ENCODE measurements around the gene GLYR1.
A peak's percentile ranks its signal among the peaks of the same experiment; 100 is the strongest.
"Not testable (repeated sequence)": the region's sequence is repeated elsewhere in the genome, so short reads cannot be mapped to it uniquely, and the experiment has no call there.

GLYR1 gene

DNA sequence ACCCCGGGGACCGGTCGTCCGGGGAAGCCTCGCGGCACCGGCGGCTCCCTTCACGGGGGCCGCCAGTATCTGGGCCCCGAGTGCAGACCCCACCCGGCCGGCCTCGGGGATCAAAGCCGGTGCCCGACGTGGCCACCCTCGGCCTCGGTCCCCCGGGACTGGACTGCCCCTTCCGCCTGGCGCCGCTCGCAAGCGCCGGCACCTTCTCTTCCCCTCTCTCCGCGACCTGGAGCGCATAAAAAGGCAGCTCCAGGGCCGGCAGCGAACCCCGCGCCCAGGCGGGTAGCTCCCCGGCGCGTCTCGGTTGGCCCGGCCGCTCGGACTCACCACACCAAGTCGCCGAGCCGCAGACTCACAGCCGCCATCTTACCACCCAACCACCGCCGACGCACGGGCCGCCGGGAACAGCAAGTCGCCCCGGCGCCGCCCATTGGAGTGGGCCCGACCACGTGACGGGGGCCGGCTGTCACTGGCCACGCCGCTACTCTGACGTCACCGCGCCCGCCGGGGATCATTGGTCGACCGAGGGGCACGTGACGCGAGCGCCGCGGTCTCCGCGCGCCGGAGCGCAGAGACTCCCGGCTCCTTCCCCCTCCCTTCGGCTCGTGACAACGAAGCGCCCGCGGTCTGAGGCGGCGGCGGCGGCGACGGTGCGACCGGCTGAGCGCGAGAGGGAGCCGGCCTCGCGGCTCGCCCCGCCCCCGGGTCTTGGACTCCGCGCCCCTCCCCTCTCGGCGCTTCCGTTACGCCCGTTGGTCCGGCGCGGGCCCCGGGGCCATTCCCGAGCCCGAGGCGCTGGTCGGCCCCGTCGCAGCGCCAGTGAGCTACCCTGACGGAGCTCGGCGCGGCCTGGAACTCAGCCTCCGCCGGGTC lies at the start of gene GLYR1, which contains the start of gene UBN1:
GLYR1 (minus strand) TSS at position 388 of the 873 bp plus-strand sequence; CDS start at position 365, 23 bp downstream.
UBN1 (plus strand) TSS at position 581 of the 873 bp plus-strand sequence. CDS start 5,437 bp downstream, outside the sequence.
- DNase-seq (ENCODE audit: insufficient read length, low spot score) (peak; percentile 81), FAIRE-seq (no peak)
- no peak for TF ChIP-seq CTCF (IDR thresholded peaks at IDR 0.05; ENCODE audit: insufficient read depth, missing control alignments)

DNA sequence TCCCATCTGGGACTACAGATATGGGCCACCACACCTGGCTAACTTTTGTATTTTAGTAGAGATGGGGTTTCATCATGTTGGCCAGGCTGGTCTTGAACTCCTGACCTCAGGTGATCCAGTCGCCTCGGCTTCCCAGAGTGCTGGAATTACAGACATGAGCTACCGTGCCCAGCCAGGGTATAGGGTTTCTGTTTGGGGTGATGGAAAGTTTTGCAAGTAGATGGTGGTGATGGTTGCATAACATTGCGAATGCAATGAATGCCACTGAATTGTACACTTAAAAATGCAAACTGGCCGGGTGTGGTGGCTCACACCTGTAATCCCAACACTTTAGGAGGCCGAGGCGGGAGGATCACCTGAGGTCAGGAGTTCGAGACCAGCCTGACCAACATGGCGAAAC lies 49.7 kb upstream of the GLYR1 start:
- DNase-seq (ENCODE audit: insufficient read length, low spot score); FAIRE-seq: not testable (repeated sequence)

GRCh38 chr16:4895366-4895765 lies 48.3 kb upstream of the GLYR1 start:
- no peak for TF ChIP-seq CTCF (IDR thresholded peaks at IDR 0.05; ENCODE audit: insufficient read depth, missing control alignments)
- DNase-seq (ENCODE audit: insufficient read length, low spot score) = no peak
- FAIRE-seq = no peak

- DNase-seq (ENCODE audit: insufficient read length, low spot score) = no peak
- TF ChIP-seq CTCF (IDR thresholded peaks at IDR 0.05; ENCODE audit: insufficient read depth, missing control alignments) = no peak
- FAIRE-seq = no peak
These were observed 47.4 kb upstream of the GLYR1 start for GRCh38 chr16:4894276-4895150.

- TF ChIP-seq CTCF (IDR thresholded peaks at IDR 0.05; ENCODE audit: insufficient read depth, missing control alignments) = no peak
- FAIRE-seq = no peak
- no peak for DNase-seq (ENCODE audit: insufficient read length, low spot score)
These were observed 46.2 kb upstream of the GLYR1 start for GRCh38 chr16:4893103-4893862.

DNA sequence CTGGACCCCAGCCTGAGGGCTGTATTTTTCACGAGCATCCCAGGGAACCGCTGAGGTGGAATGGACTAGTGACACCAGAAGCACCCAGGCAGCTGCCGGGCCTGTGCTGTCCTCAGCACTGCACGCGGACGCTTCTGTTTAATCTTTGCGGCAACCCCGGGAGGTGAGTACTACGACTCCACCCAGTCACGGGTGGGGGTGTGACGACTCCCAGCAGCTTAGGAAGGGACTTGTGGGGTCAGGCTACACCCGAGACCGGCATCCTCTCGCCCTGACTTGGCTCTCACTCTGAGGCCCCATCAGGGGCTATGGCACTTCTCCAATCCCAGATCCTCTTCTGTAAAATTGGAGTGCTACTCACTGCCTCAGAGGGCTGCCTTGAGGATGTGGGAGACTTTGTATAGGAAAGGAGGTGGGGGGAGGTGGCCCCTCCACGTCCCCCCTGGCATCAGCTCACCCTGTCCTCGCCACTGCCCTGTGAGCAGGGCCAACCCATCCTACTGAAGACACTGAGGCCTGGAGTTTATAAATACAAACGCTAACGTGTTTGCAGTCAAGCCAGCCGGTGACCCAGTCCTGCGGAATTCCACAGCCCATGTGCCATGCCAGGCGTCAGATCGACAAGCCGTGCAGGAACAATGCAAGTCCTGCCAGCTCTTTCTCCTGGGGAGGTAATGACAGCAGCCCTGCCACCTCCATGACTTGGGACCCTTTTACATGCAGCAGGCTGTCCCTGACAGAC lies 45.4 kb upstream of the GLYR1 start:
- no peak for FAIRE-seq
- DNase-seq (ENCODE audit: insufficient read length, low spot score) = no peak
- TF ChIP-seq CTCF (IDR thresholded peaks at IDR 0.05; ENCODE audit: insufficient read depth, missing control alignments) = no peak
